Ascending aorta (tissue), 2 donors: ENCODE measurements around the gene ATP13A5. TPM values are rescaled to one million over a fixed set of nuclear protein-coding genes. Genes with fewer than 3 reads are reported as not detected.

ENCODE experiments used
- DNase-seq, 2 donors: peaks; one replicate each; pipeline ENCODE4 v3.0.0-alpha.2; 2019; ENCODE audit warnings: low spot score in 2 of 2
- H3K27ac ChIP-seq, 2 donors: fragments of 200-600 bp; sonication (generic); one replicate each; pipeline ENCODE4 v1.5.1; 2016 to 2017; ENCODE audit warnings: mild to moderate bottlenecking in 1 of 2
- H3K27me3 ChIP-seq: fragments of 200-600 bp; sonication (generic); one replicate; pipeline ENCODE4 v1.5.1; 2017
- H3K36me3 ChIP-seq, 2 donors: fragments of 200-600 bp; sonication (generic); one replicate each; pipeline ENCODE4 v1.5.1; 2016
- H3K4me1 ChIP-seq, 2 donors: fragments of 200-600 bp; sonication (generic); one replicate each; pipeline ENCODE4 v1.5.1; 2016 to 2017; ENCODE audit warnings: mild to moderate bottlenecking in 1 of 2
- H3K4me3 ChIP-seq, 2 donors: fragments of 200-600 bp; sonication (generic); one replicate each; pipeline ENCODE4 v1.5.1; 2016 to 2017; ENCODE audit warnings: mild to moderate bottlenecking in 1 of 2
- H3K9me3 ChIP-seq, 2 donors: fragments of 200-600 bp; sonication (generic); one replicate each; pipeline ENCODE4 v1.5.1; 2016
- intact Hi-C: fragments of 100-400 bp; cut with DNase I; formaldehyde crosslinking; loops from one replicate; pipeline ENCODE4 v1.15.1; 2023
- total RNA-seq: library from RNA; depleted of rRNA; stranded (reverse); fragments of >200 nt; gene quantifications from one replicate; pipeline ENCODE4 v1.1.0, GENCODE V29; 2016
- TF ChIP-seq, protein P1 (sequence below), 3 experiments: fragments of 200-600 bp in 2 of 3; fragments of 450-650 bp in 1 of 3; sonication (generic) in 2 of 3; IDR thresholded peaks; one replicate each; pipeline ENCODE4 v1.5.1; 2016 to 2019; ENCODE audit warnings: antibody characterized with exemption in 3 of 3, mild to moderate bottlenecking in 1 of 3, moderate library complexity in 1 of 3

Gene ATP13A5
- total RNA-seq, 1 donor from 2014 or later = not detected

DNA sequence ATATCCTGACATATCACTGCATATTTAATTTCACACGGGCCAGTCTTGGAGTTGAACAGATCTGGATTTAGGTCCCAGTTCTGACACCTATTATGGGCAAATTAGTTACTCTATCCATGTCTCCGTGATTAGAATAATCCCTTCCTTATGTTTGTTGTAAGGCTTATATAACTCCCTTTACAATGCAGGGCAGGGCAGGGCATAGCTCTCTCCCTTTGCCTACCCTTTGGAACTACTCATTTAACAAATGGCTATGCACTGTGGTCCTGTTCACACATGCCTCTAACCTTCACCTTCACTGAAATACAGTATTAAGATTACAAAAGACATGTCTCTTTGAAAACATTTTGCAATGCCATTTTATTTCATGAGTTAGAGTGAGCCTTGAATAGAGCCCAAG lies 24.8 kb upstream of the ATP13A5 start:
- DNase-seq = no peak
- Histone ChIP-seq H3K27ac (no peak overlapping the region), H3K4me1 (no peaks in the 10 kb centered on the region), H3K4me3 (no peak overlapping the region), H3K36me3 (no peaks in the 10 kb centered on the region), H3K27me3 (no peaks in the 10 kb centered on the region), H3K9me3 (no peaks in the 10 kb centered on the region)
- TF ChIP-seq, protein P1, sequence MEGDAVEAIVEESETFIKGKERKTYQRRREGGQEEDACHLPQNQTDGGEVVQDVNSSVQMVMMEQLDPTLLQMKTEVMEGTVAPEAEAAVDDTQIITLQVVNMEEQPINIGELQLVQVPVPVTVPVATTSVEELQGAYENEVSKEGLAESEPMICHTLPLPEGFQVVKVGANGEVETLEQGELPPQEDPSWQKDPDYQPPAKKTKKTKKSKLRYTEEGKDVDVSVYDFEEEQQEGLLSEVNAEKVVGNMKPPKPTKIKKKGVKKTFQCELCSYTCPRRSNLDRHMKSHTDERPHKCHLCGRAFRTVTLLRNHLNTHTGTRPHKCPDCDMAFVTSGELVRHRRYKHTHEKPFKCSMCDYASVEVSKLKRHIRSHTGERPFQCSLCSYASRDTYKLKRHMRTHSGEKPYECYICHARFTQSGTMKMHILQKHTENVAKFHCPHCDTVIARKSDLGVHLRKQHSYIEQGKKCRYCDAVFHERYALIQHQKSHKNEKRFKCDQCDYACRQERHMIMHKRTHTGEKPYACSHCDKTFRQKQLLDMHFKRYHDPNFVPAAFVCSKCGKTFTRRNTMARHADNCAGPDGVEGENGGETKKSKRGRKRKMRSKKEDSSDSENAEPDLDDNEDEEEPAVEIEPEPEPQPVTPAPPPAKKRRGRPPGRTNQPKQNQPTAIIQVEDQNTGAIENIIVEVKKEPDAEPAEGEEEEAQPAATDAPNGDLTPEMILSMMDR (IDR thresholded peaks at IDR 0.05) = no peak
- intact Hi-C loops = no loop called here

DNA sequence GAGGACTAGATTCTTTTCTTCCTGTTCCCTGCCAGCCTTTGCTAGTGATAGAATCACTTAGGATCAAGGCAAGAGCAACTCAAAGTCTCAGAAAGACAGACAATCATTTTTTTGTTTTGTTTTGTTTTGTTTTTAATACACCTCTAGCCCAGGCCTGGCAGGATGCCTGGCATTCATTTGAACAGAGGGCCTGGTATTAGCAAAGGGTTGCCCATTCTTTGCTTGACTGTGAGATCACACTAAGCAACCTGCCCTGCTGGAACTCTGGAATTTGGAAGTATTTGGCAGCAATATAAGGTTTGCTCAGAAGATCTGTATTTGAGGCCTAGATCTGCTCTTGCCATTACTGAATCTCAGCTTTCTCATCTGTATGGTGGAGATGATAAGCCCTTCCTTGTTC lies 21.8 kb upstream of the ATP13A5 start:
- TF ChIP-seq, protein P1 (IDR thresholded peaks at IDR 0.05) = no peak
- Histone ChIP-seq H3K27me3 (no peaks in the 10 kb centered on the region), H3K36me3 (no peaks in the 10 kb centered on the region), H3K4me1 (no peaks in the 10 kb centered on the region), H3K4me3 (no peak overlapping the region), H3K27ac (no peak overlapping the region), H3K9me3 (no peaks in the 10 kb centered on the region)
- DNase-seq = no peak
- intact Hi-C loops = no loop called here

DNA sequence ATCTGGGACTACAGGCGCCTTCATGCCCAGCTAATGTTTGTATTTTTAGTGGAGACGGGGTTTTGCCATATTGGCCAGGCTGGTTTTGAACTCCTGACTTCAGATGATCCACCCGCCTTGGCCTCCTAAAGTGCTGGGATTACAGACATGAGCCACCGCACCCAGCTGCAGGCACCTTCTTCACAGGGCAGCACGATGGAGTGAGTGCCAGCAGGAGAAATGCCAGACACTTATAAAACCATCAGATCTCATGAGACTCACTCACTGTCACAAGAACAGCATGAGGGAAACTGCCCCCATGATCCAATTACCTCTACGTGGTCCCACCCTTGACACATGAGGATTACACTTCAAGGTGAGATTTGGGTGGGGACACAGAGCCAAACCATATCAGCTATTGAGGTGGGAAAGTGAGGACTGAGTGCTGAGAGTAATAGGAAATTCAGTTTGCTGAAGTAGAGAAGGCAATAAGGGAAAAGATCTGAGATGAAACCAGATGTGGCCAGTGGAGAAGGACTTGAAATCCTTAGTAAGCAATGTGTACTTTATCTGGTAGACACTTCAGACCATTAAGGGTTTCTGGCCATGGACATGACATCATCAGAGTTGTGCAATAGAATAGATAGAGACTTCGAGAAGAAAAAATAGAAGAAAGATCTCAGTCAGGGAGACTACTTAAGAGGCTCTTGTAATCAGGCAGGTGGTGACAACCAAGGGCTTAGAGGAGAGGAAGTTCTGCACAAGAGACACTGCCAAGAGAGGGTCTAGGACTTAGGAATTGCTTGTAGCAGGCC lies 18.1 kb upstream of the ATP13A5 start:
- Histone ChIP-seq H3K4me3 (no peak overlapping the region), H3K27me3 (no peaks in the 10 kb centered on the region), H3K27ac (no peak overlapping the region), H3K36me3 (no peaks in the 10 kb centered on the region), H3K9me3 (no peaks in the 10 kb centered on the region), H3K4me1 (no peaks in the 10 kb centered on the region)
- DNase-seq = no peak
- TF ChIP-seq, protein P1 (IDR thresholded peaks at IDR 0.05) = no peak
- intact Hi-C loops = no loop called here

DNA sequence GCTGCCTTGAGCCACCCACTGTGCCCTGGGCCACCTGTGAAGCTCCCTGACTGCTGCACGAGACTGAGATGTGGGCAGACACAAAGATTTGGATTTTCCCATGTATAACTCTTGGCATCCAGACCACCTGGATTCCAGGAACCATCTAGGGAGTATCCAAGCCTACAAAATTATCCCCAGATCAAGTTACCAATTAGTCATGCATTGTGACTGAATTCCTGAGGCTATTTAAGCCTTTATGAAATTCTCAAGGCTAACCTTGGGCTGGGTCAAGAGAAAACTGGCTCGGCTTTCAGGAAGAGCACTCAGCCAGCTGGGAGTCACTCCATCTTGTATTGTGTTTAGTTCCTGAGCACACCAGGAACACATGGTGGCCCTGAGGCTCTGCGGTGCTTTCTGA lies 13.3 kb upstream of the ATP13A5 start:
- Histone ChIP-seq H3K36me3 (no peaks in the 10 kb centered on the region), H3K9me3 (no peaks in the 10 kb centered on the region), H3K4me1 (no peaks in the 10 kb centered on the region), H3K27me3 (no peaks in the 10 kb centered on the region), H3K27ac (no peak overlapping the region), H3K4me3 (no peak overlapping the region)
- intact Hi-C loops = no loop called here
- DNase-seq = no peak
- TF ChIP-seq, protein P1 (IDR thresholded peaks at IDR 0.05) = no peak

DNA sequence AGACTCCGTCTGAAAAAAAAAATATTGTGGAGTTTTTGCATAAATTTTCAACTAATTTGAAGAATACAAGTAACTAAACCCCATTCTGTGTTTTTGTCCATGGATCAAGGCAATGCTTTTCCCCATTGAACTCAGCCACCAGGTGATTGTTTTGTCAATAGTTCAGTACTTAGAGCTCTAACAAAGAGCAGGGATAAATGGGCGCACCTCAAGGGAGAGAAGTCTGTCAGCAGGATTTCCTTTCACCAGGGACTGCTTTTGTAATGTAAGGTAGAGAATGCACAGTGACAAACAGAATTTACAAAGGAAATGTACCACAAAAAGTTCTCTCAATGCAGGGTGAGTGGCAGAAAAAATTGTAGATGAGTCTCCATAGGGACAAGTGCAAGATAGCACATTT lies 10.8 kb upstream of the ATP13A5 start:
- Histone ChIP-seq H3K27ac (no peak overlapping the region), H3K9me3 (no peaks in the 10 kb centered on the region)
- DNase-seq = no peak

More for the DNA sequence above, 10.8 kb upstream of the ATP13A5 start:
- TF ChIP-seq, protein P1 (IDR thresholded peaks at IDR 0.05) = no peak
- H3K4me1 ChIP-seq = no peaks in the 10 kb centered on the region
- no peaks in the 10 kb centered on the region for H3K27me3 ChIP-seq
- H3K36me3 ChIP-seq = no peaks in the 10 kb centered on the region
- no peak overlapping the region for H3K4me3 ChIP-seq
- intact Hi-C loops = no loop called here
